GM10266 (cell line): ENCODE data around the gene CTBP1.

Experiments
- DNase-seq: peaks from one replicate; pipeline ENCODE4 v3.0.0; 2012; ENCODE audit errors: extremely low spot score
- TF ChIP-seq, protein P1 (sequence below): IDR thresholded peaks from 2 replicates; pipeline ENCODE4 v1.5.1; 2012; ENCODE audit warnings: mild to moderate bottlenecking, low read depth; ENCODE audit not compliant: control insufficient read depth, insufficient read depth; ENCODE audit errors: missing control alignments

Gene CTBP1

DNA sequence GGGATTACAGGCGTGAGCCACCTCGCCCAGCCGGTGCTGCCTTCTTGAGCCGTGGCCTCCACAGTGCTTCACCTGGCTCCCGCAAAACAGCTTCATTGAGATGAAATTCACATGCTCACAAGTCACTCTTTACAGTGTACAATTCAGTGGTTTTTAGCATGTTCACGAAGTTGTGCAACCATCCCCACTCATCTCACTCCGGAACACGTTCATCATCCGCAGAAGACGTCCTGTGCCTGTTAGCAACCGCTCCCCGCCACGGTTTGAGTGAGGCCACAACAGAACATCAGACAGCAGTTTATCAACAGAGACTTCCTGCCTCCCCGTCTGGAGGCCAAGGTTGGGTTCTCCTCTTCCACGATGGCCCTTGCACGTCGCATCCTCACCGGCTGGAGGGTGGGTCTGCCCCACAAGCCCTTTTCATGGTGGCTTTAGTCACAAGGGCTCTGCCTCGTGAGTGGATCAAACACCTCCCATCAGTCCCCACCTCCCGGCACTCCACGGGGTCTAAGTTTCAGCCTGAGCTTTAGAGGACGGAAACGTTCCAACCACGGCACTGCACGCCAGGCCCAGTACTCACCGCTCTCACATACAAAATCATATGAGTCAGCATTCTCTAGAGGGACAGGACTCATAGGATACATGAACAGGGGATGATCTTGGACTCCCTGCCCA lies 46.9 kb downstream of the CTBP1 start:
- TF ChIP-seq, protein P1, sequence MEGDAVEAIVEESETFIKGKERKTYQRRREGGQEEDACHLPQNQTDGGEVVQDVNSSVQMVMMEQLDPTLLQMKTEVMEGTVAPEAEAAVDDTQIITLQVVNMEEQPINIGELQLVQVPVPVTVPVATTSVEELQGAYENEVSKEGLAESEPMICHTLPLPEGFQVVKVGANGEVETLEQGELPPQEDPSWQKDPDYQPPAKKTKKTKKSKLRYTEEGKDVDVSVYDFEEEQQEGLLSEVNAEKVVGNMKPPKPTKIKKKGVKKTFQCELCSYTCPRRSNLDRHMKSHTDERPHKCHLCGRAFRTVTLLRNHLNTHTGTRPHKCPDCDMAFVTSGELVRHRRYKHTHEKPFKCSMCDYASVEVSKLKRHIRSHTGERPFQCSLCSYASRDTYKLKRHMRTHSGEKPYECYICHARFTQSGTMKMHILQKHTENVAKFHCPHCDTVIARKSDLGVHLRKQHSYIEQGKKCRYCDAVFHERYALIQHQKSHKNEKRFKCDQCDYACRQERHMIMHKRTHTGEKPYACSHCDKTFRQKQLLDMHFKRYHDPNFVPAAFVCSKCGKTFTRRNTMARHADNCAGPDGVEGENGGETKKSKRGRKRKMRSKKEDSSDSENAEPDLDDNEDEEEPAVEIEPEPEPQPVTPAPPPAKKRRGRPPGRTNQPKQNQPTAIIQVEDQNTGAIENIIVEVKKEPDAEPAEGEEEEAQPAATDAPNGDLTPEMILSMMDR, result no peak
- no peak for DNase-seq

DNA sequence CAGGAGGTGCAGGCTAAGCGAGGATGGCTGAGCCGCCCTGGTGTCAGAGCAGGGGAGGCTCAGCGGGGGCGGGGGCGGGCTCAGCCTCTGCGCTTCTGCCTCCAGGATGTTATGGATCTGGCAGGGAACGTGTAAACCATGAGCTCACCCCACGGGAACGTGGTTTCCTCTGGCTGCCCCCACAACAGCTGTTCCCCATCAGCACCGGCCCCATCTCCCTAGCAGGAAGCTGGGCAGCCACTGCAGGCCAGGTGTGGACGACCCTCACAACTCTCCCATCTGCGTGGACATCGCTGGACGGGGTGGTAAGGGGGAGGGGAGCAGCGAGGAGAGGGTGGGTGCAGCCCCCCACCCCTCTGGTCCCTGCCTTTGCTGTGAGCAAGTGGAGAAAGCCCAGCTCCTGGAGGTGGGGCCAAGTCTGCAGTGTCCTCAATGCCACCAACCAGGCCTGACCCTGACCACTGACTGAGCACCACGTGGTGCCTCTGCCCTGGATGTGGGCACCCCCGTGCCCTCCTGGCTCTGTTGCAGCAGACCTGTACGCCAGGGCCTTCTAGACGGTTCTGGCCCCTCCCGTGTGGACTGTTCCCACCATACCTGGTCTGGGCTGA lies 48.4 kb downstream of the CTBP1 start:
- no peak for DNase-seq
- TF ChIP-seq, protein P1, result no peak

DNA sequence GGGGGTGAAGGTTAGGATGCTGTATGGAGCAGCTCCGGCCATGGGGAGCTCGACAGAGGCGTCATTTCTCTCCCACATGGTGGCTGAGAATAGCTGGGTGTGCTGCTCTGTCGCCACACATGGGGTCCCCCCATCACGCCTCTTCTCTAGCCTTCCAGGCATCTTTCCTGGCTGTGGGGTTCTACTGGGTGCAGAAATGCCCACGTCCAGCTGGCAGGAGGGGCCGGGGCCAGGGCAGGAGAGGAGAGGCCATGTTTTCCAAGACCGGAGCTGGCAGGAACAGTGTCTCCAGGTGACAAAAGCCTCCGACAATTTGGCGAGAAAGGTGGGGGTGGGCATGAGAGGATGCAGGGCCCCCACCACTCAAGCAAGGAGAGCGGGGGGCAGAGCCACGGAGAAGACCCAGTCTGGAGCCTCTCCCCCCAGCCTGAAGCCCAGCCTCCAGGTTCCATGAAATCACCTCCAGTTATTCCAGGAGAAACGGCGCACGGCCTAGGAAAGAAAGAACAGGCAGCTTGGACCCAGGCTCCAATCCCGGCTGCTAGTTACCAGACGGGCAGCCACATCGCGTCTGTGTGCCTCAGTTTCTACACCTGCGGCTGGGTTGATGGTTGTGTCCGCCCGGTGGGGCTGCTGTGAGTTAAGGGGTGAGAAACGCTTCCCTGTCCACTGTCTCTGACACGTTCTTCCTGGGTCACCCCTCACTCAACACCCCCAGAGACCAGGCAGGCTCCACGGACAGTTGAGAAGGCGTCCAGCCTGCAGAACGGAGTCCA lies 49.2 kb downstream of the CTBP1 start:
- TF ChIP-seq, protein P1, result no peak
- no peak for DNase-seq

DNA sequence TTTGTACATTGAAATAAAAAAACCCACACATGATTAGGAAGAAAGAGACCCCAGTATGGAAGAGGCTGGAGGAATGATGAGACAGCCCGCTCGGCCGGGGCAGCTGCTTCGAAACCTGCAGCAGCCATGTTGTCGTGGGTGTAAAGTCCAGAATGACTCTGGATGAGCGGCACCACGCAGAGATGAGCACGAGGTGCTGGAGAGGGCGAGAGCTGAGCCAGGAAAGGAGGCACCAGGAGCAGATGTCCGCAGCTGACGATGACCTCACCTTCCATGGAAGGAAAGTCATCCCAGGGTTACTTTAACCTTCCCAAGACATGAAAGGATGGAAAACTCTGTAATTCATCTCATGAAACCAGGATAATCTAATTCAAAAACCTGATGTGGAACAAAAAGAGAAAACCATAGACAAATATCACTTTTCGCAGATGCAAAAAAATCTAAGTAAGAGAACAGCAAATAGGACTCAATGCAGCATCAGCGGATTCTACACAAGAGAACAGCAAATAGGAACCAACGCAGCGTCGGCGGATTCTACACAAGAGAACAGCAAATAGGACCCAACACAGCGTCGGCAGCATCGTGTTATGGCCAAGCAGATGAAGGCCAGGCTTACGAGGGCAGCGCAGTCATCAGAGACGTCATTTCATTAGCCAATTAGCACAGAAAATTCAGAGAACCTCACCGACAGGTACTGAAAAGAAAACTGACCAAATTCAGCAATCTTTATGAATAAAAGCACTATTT lies 50.7 kb downstream of the CTBP1 start:
- no peak for DNase-seq
- TF ChIP-seq, protein P1, result no peak

DNA sequence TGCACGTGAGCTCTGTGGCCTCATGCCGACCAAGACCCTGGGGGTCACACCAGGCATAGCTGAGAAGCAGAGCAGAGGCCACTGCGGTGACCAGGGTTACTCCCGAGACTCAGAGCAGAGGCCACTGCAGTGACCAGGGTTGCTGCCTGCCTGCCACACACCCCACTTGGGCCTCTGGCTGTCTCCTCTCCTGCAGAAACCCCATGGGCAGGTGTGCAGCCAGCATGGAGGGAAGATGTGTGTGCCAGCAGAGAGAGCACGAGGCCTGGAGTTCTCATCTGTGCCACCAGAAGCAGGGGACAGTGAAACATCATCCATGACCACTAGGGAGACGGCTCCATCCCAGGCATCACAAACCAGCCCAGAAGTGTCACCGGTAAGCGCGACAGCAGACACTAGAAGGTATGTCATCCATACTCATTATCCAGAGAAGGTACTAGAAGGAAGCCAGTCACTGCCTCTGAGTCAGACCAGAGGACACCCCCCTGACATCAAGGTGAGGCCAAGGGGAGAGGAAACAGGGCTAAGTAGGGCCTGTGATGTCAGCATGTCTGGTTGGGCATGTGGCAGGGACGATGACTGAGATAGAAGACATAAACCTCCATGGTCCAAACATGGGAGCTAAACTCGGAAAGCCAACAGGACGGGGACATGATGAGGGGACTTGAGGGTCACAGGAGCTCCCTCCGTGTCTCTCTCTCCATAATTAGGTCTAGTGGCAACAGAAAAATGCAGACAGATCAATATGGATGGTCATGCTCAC lies 52.3 kb downstream of the CTBP1 start:
- DNase-seq, result no peak
- TF ChIP-seq, protein P1, result no peak

DNA sequence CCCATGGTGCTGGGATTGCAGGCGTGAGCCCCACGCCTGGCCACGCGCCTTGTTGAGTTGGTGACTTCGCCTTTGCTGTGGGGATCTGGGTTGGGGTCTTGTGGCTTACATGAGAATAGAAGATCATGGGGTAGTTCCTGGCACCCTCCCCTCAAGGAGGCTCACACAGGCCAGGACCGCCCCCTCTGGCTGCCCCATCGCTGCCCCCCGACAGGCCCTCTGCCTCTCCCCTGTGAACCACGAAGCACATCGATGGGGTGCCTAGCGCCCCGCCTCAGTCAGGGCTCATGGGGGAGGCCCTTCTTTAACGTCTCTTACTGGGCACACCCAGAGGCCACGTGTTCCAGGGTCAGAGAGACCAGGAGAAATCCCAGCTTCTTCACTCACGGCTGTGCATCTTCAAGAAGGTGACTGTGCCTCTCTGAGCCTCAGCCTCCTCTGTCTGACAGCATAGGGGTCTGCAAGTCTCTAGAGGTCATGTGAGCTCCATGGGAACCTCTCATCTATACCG lies 53.0 kb downstream of the CTBP1 start:
- no peak for DNase-seq

More for the DNA sequence above, 53.0 kb downstream of the CTBP1 start:
- TF ChIP-seq, protein P1, result no peak
